Endodermal cell (in vitro differentiated cells): ENCODE measurements around the gene RSPO3. TPM values are rescaled to one million over a fixed set of nuclear protein-coding genes. Genes with fewer than 3 reads are reported as not detected.

Source experiments
- DNase-seq: peaks from one replicate; pipeline ENCODE4 v3.0.0-alpha.2; 2017
- H3K27ac ChIP-seq: 2 replicates; pipeline ENCODE4 v1.5.1; 2013; ENCODE audit warnings: mild to moderate bottlenecking, low read depth, low read length, moderate library complexity
- H3K27me3 ChIP-seq: 2 replicates; pipeline ENCODE4 v1.6.1; 2013; ENCODE audit warnings: mild to moderate bottlenecking, low read length, moderate library complexity; ENCODE audit not compliant: insufficient read depth, control insufficient read depth, poor library complexity, severe bottlenecking
- H3K36me3 ChIP-seq: 2 replicates; pipeline ENCODE4 v1.7.0; 2013; ENCODE audit warnings: mild to moderate bottlenecking, low read length, moderate library complexity; ENCODE audit not compliant: control insufficient read depth, insufficient read depth
- H3K4me1 ChIP-seq: one replicate; pipeline ENCODE4 v1.7.0; 2013; ENCODE audit warnings: low read length; ENCODE audit not compliant: control insufficient read depth, insufficient read depth
- H3K4me3 ChIP-seq: 2 replicates; pipeline ENCODE4 v1.5.1; 2013; ENCODE audit warnings: mild to moderate bottlenecking, low read length, moderate library complexity
- H3K9ac ChIP-seq: 2 replicates; pipeline ENCODE4 v1.6.1; 2013; ENCODE audit warnings: mild to moderate bottlenecking, low read length, moderate library complexity; ENCODE audit not compliant: poor library complexity, severe bottlenecking; ENCODE audit errors: extremely low read depth
- H3K9me3 ChIP-seq: 2 replicates; pipeline ENCODE4 v1.6.1; 2013; ENCODE audit warnings: mild to moderate bottlenecking, low read length, moderate library complexity; ENCODE audit not compliant: control insufficient read depth
- H3K27ac Mint-ChIP-seq: 2 replicates; pipeline ENCODE4 v1.8.0; 2020; ENCODE audit warnings: mixed read lengths
- H3K27me3 Mint-ChIP-seq: 2 replicates; pipeline ENCODE4 v1.8.0; 2021; ENCODE audit warnings: mild to moderate bottlenecking, mixed read lengths; ENCODE audit not compliant: insufficient read depth
- H3K36me3 Mint-ChIP-seq: 2 replicates; pipeline ENCODE4 v1.8.0; 2020; ENCODE audit warnings: low read depth, mixed read lengths
- H3K4me1 Mint-ChIP-seq: 2 replicates; pipeline ENCODE4 v1.8.0; 2020; ENCODE audit warnings: mixed read lengths
- H3K4me3 Mint-ChIP-seq: 2 replicates; pipeline ENCODE4 v1.8.0; 2020; ENCODE audit warnings: mild to moderate bottlenecking, moderate library complexity, mixed read lengths
- H3K9me3 Mint-ChIP-seq: 2 replicates; pipeline ENCODE4 v1.8.0; 2020; ENCODE audit warnings: mild to moderate bottlenecking, mixed read lengths
- WGBS, 2 experiments: methylation state at CpG; one replicate each; pipeline versions ENCODE4 v1.1.5 to v1.1.7; 2013; ENCODE audit warnings: missing lambda C conversion rate in 2 of 2, mixed read lengths in 1 of 2; ENCODE audit not compliant: insufficient coverage in 1 of 2, insufficient read length in 1 of 2; 5-methylcytosine and 5-hydroxymethylcytosine counted together
- total RNA-seq, 2 donors: library from RNA; stranded (reverse); fragmentation: NEBNext Ultra II Directional in 1 of 2; extraction: Animal tissue kit (Norgen Biotek cat#: 25700) in 1 of 2; gene quantifications; 2 replicates in 1 of 2; 3 replicates in 1 of 2; pipeline ENCODE4 v1.2.1, GENCODE V29; 2021
- TF ChIP-seq, protein P1 (sequence below): fragments of 200-600 bp; sonication (generic); conservative IDR thresholded peaks from 2 replicates; pipeline ENCODE4 v1.5.0; 2021; ENCODE audit warnings: antibody characterized with exemption, mild to moderate bottlenecking

The RSPO3 gene
- total RNA-seq, 2 donors from 2014 or later: 0.20 to 0.31 TPM

DNA sequence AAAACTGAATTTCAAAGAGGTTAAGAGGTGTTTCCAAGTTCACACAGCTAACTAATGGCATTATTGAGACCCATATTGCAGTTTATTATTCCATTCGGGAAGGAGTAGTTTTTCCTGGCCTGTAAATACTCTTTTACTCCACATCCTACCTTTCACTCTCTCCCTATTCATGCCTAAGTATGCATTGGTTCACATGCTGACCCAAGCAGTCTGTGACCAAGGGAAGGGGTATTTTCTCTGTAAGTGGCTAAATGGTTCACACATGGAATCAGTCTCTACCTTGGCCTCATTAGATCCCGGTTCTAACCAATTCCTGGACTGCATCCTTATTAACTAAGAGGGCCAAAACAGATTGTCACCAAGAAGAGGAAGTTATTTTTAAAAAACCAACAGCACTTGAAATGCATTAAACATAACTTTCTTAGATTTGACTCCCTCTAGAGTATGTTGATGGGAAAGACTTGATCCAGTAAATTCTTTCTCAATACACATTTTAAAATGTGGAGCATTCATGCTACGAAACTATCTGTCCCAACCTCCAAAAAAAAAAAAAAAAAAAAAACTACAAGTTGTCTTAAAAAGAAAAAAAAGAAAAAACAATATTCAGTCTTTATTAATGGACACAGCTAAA is 17.8 kb upstream of the RSPO3 start:
- Histone ChIP-seq H3K4me1 (no peaks in the 10 kb centered on the region), H3K4me3 (no peak overlapping the region), H3K9me3 (no peaks in the 10 kb centered on the region), H3K36me3 (no peaks in the 10 kb centered on the region), H3K9ac (no peak overlapping the region), H3K27ac (no peak overlapping the region), H3K27me3 (no peaks in the 10 kb centered on the region)
- 89 to 100% methylated on average over 1 to 2 of the region's 3 CpGs for WGBS, 2 experiments
- TF ChIP-seq, protein P1, sequence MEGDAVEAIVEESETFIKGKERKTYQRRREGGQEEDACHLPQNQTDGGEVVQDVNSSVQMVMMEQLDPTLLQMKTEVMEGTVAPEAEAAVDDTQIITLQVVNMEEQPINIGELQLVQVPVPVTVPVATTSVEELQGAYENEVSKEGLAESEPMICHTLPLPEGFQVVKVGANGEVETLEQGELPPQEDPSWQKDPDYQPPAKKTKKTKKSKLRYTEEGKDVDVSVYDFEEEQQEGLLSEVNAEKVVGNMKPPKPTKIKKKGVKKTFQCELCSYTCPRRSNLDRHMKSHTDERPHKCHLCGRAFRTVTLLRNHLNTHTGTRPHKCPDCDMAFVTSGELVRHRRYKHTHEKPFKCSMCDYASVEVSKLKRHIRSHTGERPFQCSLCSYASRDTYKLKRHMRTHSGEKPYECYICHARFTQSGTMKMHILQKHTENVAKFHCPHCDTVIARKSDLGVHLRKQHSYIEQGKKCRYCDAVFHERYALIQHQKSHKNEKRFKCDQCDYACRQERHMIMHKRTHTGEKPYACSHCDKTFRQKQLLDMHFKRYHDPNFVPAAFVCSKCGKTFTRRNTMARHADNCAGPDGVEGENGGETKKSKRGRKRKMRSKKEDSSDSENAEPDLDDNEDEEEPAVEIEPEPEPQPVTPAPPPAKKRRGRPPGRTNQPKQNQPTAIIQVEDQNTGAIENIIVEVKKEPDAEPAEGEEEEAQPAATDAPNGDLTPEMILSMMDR: peak; percentile 72
- Mint-ChIP-seq H3K4me1 (peaks cover 17% of the 10 kb centered on the region), H3K27ac (no peak overlapping the region), H3K4me3 (no peak overlapping the region), H3K9me3 (no peaks in the 10 kb centered on the region), H3K36me3 (no peaks in the 10 kb centered on the region), H3K27me3 (peaks cover 9% of the 10 kb centered on the region)
- DNase-seq: no peak

DNA sequence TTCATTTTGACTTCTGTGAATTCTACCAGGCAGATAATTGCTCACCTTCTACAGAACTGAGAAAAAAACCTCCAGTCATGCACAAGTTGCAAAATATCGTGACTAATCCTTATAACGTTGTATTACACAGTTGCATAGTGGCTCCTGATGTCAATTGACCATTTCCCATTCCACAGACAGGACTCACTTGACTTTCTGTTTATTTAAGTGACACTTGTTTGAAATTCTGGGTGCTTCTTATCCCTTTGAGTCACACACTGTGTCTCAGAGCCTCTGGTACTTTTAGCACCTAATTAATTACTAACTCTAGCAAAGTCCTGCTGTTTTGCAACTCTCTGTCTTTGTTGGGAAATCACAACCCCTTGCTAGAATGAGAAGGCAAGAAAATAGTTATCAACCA is 16.2 kb upstream of the RSPO3 start:
- no peak for DNase-seq
- no peaks in the 10 kb centered on the region for H3K27me3 ChIP-seq
- H3K36me3 Mint-ChIP-seq: no peaks in the 10 kb centered on the region
- no peaks in the 10 kb centered on the region for H3K4me1 ChIP-seq
- no peak overlapping the region for H3K4me3 Mint-ChIP-seq
- H3K4me1 Mint-ChIP-seq: peaks cover 17% of the 10 kb centered on the region
- no peak overlapping the region for H3K9ac ChIP-seq
- no peak overlapping the region for H3K27ac ChIP-seq
- no peaks in the 10 kb centered on the region for H3K36me3 ChIP-seq
- H3K27me3 Mint-ChIP-seq: peaks cover 22% of the 10 kb centered on the region
- TF ChIP-seq, protein P1: no peak
- H3K9me3 Mint-ChIP-seq: no peaks in the 10 kb centered on the region
- no peak overlapping the region for H3K4me3 ChIP-seq
- no peak overlapping the region for H3K27ac Mint-ChIP-seq
- WGBS, 2 experiments: 72 to 76% methylated on average over 2 of the region's 2 CpGs
- no peaks in the 10 kb centered on the region for H3K9me3 ChIP-seq

DNA sequence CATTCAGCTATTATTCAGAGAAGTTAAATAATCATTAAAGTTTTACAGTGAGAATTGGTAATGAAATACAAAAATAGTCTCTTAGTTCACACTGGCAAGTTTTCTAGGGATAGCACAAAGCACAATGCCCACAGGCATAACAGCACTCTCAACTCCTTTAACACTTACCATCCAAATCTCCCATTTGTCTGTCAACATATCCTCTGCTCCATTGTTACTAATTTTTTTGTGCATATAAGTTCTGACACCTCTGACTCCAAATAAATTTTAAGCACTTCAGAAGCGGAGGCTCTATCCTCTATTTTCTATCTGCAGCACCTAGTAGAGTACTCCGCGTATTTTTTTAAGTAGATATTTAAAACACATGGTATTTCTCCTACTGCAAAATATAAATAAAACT is 15.6 kb upstream of the RSPO3 start:
- no peak overlapping the region for H3K4me3 Mint-ChIP-seq
- 100% methylated on average over 3 of the region's 3 CpGs; no CpG with 5 or more reads in 1 of the 2 experiments for WGBS, 2 experiments

More for the DNA sequence above, 15.6 kb upstream of the RSPO3 start:
- Histone ChIP-seq H3K9ac (no peak overlapping the region), H3K4me1 (no peaks in the 10 kb centered on the region), H3K36me3 (no peaks in the 10 kb centered on the region), H3K4me3 (no peak overlapping the region), H3K27me3 (no peaks in the 10 kb centered on the region), H3K9me3 (no peaks in the 10 kb centered on the region), H3K27ac (no peak overlapping the region)
- H3K27ac Mint-ChIP-seq: no peak overlapping the region
- peaks cover 28% of the 10 kb centered on the region for H3K27me3 Mint-ChIP-seq
- no peaks in the 10 kb centered on the region for H3K36me3 Mint-ChIP-seq
- H3K9me3 Mint-ChIP-seq: no peaks in the 10 kb centered on the region
- peaks cover 17% of the 10 kb centered on the region for H3K4me1 Mint-ChIP-seq
- TF ChIP-seq, protein P1: no peak
- no peak for DNase-seq
